NOMO-1 (cell line): ENCODE data around the gene SBK1.
A peak's percentile ranks its signal among the peaks of the same experiment; 100 is the strongest.

Experiments
- DNase-seq, 2 experiments: peaks; one replicate each; lab custom pipeline; 2025; ENCODE audit not compliant: unreplicated experiment in 2 of 2; lab: John Stamatoyannopoulos, UW

SBK1 gene

GRCh38 chr16:28280881-28281836, 11.2 kb upstream of the SBK1 start:
- no peak for DNase-seq

- DNase-seq: no peak
Observed at GRCh38 chr16:28282045-28282444, 10.3 kb upstream of the SBK1 start.

GRCh38 chr16:28283173-28283572, 9.2 kb upstream of the SBK1 start:
- DNase-seq: no peak

GRCh38 chr16:28283798-28284577, 8.3 kb upstream of the SBK1 start:
- DNase-seq: no peak

GRCh38 chr16:28285649-28286048, 6.7 kb upstream of the SBK1 start:
- DNase-seq: no peak

GRCh38 chr16:28288114-28288513, 4.2 kb upstream of the SBK1 start:
- no peak for DNase-seq

- DNase-seq: peak in 1 of 2 experiments; percentile 11
Observed at GRCh38 chr16:28289048-28289447, 3.3 kb upstream of the SBK1 start.

GRCh38 chr16:28289939-28290858, 2.1 kb upstream of the SBK1 start:
- no peak for DNase-seq

- no peak for DNase-seq
Observed at GRCh38 chr16:28290859-28291254, 1.5 kb upstream of the SBK1 start.

- no peak for DNase-seq
Observed at GRCh38 chr16:28292731-28293600, 641 bp downstream of the SBK1 start.

- no peak for DNase-seq
Observed at GRCh38 chr16:28293601-28293960, 1.3 kb downstream of the SBK1 start.

- no peak for DNase-seq
Observed at GRCh38 chr16:28294201-28294600, 1.9 kb downstream of the SBK1 start.

- DNase-seq: no peak
Observed at GRCh38 chr16:28295276-28295675, 3.0 kb downstream of the SBK1 start.

- no peak for DNase-seq
Observed at GRCh38 chr16:28297308-28297707, 5.0 kb downstream of the SBK1 start.

GRCh38 chr16:28297784-28298510, 5.6 kb downstream of the SBK1 start:
- DNase-seq: no peak

GRCh38 chr16:28298511-28298878, 6.2 kb downstream of the SBK1 start:
- DNase-seq: no peak

- no peak for DNase-seq
Observed at GRCh38 chr16:28300327-28300726, 8.0 kb downstream of the SBK1 start.

GRCh38 chr16:28301154-28301553, 8.8 kb downstream of the SBK1 start:
- DNase-seq: no peak

- DNase-seq: no peak
Observed at GRCh38 chr16:28301620-28302019, 9.3 kb downstream of the SBK1 start.
